ENCODE results near the gene ACOT11.

- TF ChIP-seq POLR2AphosphoS5 (IDR thresholded peaks at IDR 0.05; ENCODE audit: borderline replicate concordance, low read depth, low read length), result no peak
- no peak for TF ChIP-seq EZH2 (IDR thresholded peaks at IDR 0.05)
These were observed 55.2 kb downstream of the ACOT11 start for GRCh38 chr1:54603241-54603640.
